Measurements from ENCODE around the gene CNIH1. TPM values are rescaled to one million over a fixed set of nuclear protein-coding genes. Genes with fewer than 3 reads are reported as not detected.
"Not testable (repeated sequence)": the region's sequence is repeated elsewhere in the genome, so short reads cannot be mapped to it uniquely, and the experiment has no call there.

CNIH1 gene
- total RNA-seq, 1 donor from 2014 or later, result 101 TPM

- Histone ChIP-seq H3K36me3 (no peaks in the 10 kb centered on the region), H3K4me1 (no peaks in the 10 kb centered on the region), H3K27ac (no peak overlapping the region), H3K27me3 (ENCODE audit: low read depth) (no peaks in the 10 kb centered on the region), H3K4me3 (no peak overlapping the region), H3K9me3 (no peaks in the 10 kb centered on the region)
- DNase-seq (no peak), ATAC-seq (no peak)
- intact Hi-C loops (cut with DNase I), result no loop called here
- TF ChIP-seq, protein P1, sequence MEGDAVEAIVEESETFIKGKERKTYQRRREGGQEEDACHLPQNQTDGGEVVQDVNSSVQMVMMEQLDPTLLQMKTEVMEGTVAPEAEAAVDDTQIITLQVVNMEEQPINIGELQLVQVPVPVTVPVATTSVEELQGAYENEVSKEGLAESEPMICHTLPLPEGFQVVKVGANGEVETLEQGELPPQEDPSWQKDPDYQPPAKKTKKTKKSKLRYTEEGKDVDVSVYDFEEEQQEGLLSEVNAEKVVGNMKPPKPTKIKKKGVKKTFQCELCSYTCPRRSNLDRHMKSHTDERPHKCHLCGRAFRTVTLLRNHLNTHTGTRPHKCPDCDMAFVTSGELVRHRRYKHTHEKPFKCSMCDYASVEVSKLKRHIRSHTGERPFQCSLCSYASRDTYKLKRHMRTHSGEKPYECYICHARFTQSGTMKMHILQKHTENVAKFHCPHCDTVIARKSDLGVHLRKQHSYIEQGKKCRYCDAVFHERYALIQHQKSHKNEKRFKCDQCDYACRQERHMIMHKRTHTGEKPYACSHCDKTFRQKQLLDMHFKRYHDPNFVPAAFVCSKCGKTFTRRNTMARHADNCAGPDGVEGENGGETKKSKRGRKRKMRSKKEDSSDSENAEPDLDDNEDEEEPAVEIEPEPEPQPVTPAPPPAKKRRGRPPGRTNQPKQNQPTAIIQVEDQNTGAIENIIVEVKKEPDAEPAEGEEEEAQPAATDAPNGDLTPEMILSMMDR (IDR thresholded peaks at IDR 0.05), result no peak
Measured at GRCh38 chr14:54467280-54467679, 26.1 kb upstream of the CNIH1 start.

DNA sequence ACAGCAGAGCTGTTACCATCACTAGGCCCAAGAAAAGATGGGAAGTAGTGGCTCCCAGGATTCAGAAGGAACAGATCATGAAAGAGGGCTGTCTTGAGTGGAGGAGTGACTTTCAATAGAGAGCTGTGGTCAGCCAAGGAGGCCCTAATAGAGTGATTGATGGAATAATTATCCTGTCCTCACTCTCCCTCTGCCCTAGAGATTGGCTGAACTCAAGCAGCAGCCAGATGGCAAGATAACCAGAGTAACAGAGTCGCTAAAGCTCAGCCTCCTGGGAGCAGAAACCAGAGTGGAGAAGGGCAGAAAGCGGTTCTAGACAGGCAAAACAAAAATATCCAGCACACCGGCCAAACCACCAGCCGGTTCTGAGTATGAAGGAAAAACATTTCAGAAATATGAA lies 24.5 kb upstream of the CNIH1 start:
- H3K27me3 ChIP-seq (ENCODE audit: low read depth), result no peaks in the 10 kb centered on the region

DNA sequence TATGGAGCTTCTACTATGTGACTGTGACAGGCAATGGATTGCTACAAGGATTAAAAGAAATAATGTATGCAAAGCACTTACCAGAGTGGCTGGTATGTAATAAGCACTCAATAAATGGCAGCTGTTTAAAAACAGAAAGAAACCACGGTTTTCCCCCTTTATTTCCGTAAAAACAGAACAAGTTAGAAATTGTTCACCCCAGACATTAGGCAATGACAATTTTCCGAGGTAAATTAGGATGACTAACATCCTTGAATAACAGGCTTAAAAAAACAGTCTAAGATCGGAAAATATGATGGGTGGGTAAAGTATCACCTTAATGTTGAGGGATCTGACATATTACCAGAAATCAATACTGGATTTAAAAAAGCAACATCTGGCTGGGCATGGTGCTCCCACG lies 20.9 kb upstream of the CNIH1 start:
- DNase-seq (no peak), ATAC-seq (no peak)
- Histone ChIP-seq H3K27me3 (ENCODE audit: low read depth) (no peaks in the 10 kb centered on the region), H3K9me3 (no peaks in the 10 kb centered on the region), H3K4me3 (no peak overlapping the region), H3K27ac (no peak overlapping the region), H3K4me1 (no peaks in the 10 kb centered on the region), H3K36me3 (no peaks in the 10 kb centered on the region)
- intact Hi-C loops (cut with DNase I), result no loop called here
- TF ChIP-seq, protein P1 (IDR thresholded peaks at IDR 0.05), result no peak

More for the DNA sequence above, 24.5 kb upstream of the CNIH1 start:
- no peak for ATAC-seq
- H3K36me3 ChIP-seq, result no peaks in the 10 kb centered on the region
- H3K4me3 ChIP-seq, result no peak overlapping the region
- no peak for DNase-seq
- no peaks in the 10 kb centered on the region for H3K4me1 ChIP-seq
- no peak overlapping the region for H3K27ac ChIP-seq
- TF ChIP-seq, protein P1 (IDR thresholded peaks at IDR 0.05), result no peak
- H3K9me3 ChIP-seq, result no peaks in the 10 kb centered on the region
- intact Hi-C loops (cut with DNase I), result no loop called here

DNA sequence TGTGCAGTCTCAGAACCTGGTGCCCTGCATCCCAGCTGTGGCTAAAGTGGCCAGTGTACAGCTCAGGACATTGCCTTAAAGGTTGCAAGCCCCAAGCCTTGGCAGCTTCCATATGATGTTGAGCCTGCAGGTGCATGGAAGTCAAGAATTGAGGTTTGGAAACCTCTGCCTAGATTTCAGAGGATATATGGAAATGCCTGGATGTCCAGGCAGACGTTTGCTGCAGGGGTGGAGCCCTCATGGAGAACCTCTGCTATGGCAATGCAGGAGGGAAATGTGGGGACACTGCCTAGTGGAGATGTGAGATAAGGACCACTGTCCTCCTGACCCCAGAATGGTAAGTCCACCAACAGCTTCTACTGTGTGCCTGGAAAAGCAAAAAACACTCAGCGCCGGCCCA lies 17.9 kb upstream of the CNIH1 start:
- Histone ChIP-seq H3K9me3 (no peaks in the 10 kb centered on the region), H3K36me3 (no peaks in the 10 kb centered on the region), H3K27ac (no peak overlapping the region), H3K27me3 (ENCODE audit: low read depth) (no peaks in the 10 kb centered on the region), H3K4me1 (no peaks in the 10 kb centered on the region), H3K4me3 (no peak overlapping the region)
- ATAC-seq, result no peak
- TF ChIP-seq, protein P1 (IDR thresholded peaks at IDR 0.05), result no peak
- DNase-seq, result no peak
- intact Hi-C loops (cut with DNase I), result no loop called here

DNA sequence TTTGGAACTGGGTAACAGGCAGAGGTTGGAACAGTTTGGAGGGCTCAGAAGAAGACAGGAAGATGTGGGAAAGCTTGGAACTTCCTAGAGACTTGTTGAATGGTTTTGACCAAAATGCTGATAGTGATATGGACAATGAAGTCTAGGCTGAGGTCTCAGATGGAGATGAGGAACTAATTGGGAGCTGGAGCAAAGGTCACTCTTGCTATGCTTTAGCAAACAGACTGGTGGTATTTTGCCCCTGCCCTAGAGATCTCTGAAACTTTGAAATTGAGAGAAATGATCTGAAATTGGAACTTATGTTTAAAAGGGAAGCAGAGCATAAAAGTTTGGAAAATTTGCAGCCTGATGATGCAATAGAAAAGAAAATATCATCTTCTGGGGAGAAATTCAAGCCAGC lies 17.4 kb upstream of the CNIH1 start:
- intact Hi-C loops (cut with DNase I); ATAC-seq; H3K9me3 ChIP-seq; H3K4me3 ChIP-seq; H3K4me1 ChIP-seq; DNase-seq; H3K27me3 ChIP-seq (ENCODE audit: low read depth); H3K36me3 ChIP-seq; H3K27ac ChIP-seq: not testable (repeated sequence)

DNA sequence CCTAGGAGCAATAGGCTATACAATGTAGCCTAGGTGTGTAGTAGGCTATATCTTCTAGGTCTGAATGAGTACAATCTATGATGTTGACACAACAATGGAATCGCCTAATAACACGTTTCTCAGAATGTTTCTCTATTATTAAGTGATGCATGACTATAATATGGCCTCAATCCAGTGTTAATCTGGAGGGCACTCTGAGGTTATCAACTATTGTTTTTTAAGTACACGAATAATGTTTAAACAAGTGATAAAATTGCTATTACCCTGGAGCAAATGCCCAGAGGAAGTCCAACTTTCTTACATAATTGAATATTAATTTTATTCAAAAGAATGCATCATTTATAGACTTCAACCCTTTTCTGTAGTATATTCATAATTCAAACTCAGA lies 16.4 kb upstream of the CNIH1 start:
- Histone ChIP-seq H3K27me3 (ENCODE audit: low read depth) (no peaks in the 10 kb centered on the region), H3K9me3 (no peaks in the 10 kb centered on the region), H3K4me1 (no peaks in the 10 kb centered on the region), H3K27ac (no peak overlapping the region), H3K36me3 (no peaks in the 10 kb centered on the region), H3K4me3 (no peak overlapping the region)
- DNase-seq, result no peak
- TF ChIP-seq, protein P1 (IDR thresholded peaks at IDR 0.05), result no peak
- ATAC-seq, result no peak
- intact Hi-C loops (cut with DNase I), result no loop called here

- ATAC-seq; H3K27ac ChIP-seq; H3K4me1 ChIP-seq; intact Hi-C loops (cut with DNase I); H3K36me3 ChIP-seq; H3K9me3 ChIP-seq; H3K27me3 ChIP-seq (ENCODE audit: low read depth); H3K4me3 ChIP-seq; DNase-seq: not testable (repeated sequence)
Measured at GRCh38 chr14:54456820-54457608, 15.8 kb upstream of the CNIH1 start.

All from lower lobe of right lung (tissue), 2 donors.